ENCODE data around the gene MAGEA2.
"Not testable (repeated sequence)": the region's sequence is repeated elsewhere in the genome, so short reads cannot be mapped to it uniquely, and the experiment has no call there.

Gene MAGEA2

GRCh38 chrX:152753686-152754650 lies at the start of gene MAGEA2:
Gene MAGEA2 (minus strand): TSS chrX:152753842. CDS start chrX:152751363, 2,479 bp downstream.
- DNase-seq (ENCODE audit: low spot score): not testable (repeated sequence)

- no peak for DNase-seq (ENCODE audit: low spot score)
These were observed 45.3 kb upstream of the MAGEA2 start for GRCh38 chrX:152798945-152799344.

GRCh38 chrX:152787062-152787461 lies 33.4 kb upstream of the MAGEA2 start:
- not testable (repeated sequence) for DNase-seq (ENCODE audit: low spot score)

- not testable (repeated sequence) for DNase-seq (ENCODE audit: low spot score)
These were observed 16.1 kb upstream of the MAGEA2 start, which contains the start of gene MAGEA6 for GRCh38 chrX:152769549-152770289. Gene MAGEA6 (minus strand): TSS chrX:152769689. CDS start chrX:152767650, 2,039 bp downstream.

GRCh38 chrX:152766562-152766961 lies 12.9 kb upstream of the MAGEA2 start:
- not testable (repeated sequence) for DNase-seq (ENCODE audit: low spot score)

GRCh38 chrX:152761582-152761981 lies 7.9 kb upstream of the MAGEA2 start:
- DNase-seq (ENCODE audit: low spot score): not testable (repeated sequence)

GRCh38 chrX:152759544-152759943 lies 5.9 kb upstream of the MAGEA2 start:
- not testable (repeated sequence) for DNase-seq (ENCODE audit: low spot score)

GRCh38 chrX:152758918-152759317 lies 5.3 kb upstream of the MAGEA2 start, which contains the start of gene CSAG3:
Gene CSAG3 (plus strand): TSS chrX:152759218.
- not testable (repeated sequence) for DNase-seq (ENCODE audit: low spot score)

- not testable (repeated sequence) for DNase-seq (ENCODE audit: low spot score)
These were observed 1.2 kb upstream of the MAGEA2 start for GRCh38 chrX:152754871-152755270.

GRCh38 chrX:152738560-152738959 lies 15.1 kb downstream of the MAGEA2 start:
- DNase-seq (ENCODE audit: low spot score): no peak

- not testable (repeated sequence) for DNase-seq (ENCODE audit: low spot score)
These were observed 17.1 kb downstream of the MAGEA2 start for GRCh38 chrX:152736528-152736927.

GRCh38 chrX:152735860-152736511 lies 17.7 kb downstream of the MAGEA2 start:
- DNase-seq (ENCODE audit: low spot score): no peak

- no peak for DNase-seq (ENCODE audit: low spot score)
These were observed 18.5 kb downstream of the MAGEA2 start for GRCh38 chrX:152735101-152735500.

- DNase-seq (ENCODE audit: low spot score): not testable (repeated sequence)
These were observed 19.3 kb downstream of the MAGEA2 start for GRCh38 chrX:152734143-152734858.

- DNase-seq (ENCODE audit: low spot score): no peak
These were observed 20.2 kb downstream of the MAGEA2 start, which contains the start of the genes CSAG1 and MAGEA12 for GRCh38 chrX:152733261-152733975. Gene CSAG1 (minus strand): TSS chrX:152733721. CDS start chrX:152732460, 1,261 bp downstream. Gene MAGEA12 (plus strand): TSS chrX:152733757. CDS start chrX:152736162, 2,405 bp downstream.

GRCh38 chrX:152725409-152725808 lies 28.2 kb downstream of the MAGEA2 start:
- DNase-seq (ENCODE audit: low spot score): no peak

- not testable (repeated sequence) for DNase-seq (ENCODE audit: low spot score)
These were observed 39.5 kb downstream of the MAGEA2 start, which contains the start of gene MAGEA2B for GRCh38 chrX:152713815-152714787. Gene MAGEA2B (plus strand): TSS chrX:152714628. CDS start chrX:152717107, 2,479 bp downstream.

GRCh38 chrX:152713195-152713594 lies 40.4 kb downstream of the MAGEA2 start:
- not testable (repeated sequence) for DNase-seq (ENCODE audit: low spot score)

- not testable (repeated sequence) for DNase-seq (ENCODE audit: low spot score)
These were observed 44.5 kb downstream of the MAGEA2 start, which contains the start of gene CSAG2 for GRCh38 chrX:152709173-152709572. Gene CSAG2 (minus strand): TSS chrX:152709273. CDS start chrX:152709112, 161 bp downstream.

All from HuH-7 (cell line).